HG03039 (cell line): Measurements from ENCODE around the gene PODXL2.
"Not testable (repeated sequence)": the region's sequence is repeated elsewhere in the genome, so short reads cannot be mapped to it uniquely, and the experiment has no call there.

Source experiments
- ATAC-seq: cut with Tn5 transposase; IDR thresholded peaks from one replicate; pipeline ENCODE4 v1.9.1; 2021; ENCODE audit warnings: mild to moderate bottlenecking, moderate library complexity; ENCODE audit not compliant: unreplicated experiment

The PODXL2 gene

DNA sequence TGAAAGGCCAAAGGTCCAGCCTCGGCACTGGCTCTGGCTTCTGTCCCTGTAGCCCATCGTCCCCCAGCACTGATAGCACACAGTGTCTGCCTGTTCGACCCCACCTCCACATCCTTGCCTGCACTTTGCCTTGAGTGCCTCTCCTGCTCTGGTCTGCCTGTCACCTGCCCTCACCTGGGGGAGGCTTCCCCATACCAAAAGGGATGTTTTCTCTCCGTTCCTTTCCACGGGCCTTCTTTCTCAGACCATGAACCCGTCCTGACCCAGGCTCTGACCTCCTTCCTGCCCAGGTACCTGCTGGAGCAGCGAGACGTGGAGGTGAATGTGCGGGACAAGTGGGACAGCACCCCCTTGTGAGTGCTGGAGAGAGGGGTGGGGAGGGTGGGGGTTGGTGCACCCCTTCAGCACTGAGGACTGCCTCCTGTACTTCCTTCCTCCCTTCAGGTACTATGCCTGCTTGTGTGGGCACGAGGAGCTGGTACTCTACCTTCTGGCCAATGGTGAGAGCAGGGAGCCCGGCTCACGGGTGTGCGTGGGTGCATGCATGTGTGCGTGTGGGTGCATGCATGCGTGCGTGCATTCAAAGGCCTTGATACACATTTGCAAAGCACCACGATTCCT, 45.2 kb downstream of the PODXL2 start:
- no peak for ATAC-seq

DNA sequence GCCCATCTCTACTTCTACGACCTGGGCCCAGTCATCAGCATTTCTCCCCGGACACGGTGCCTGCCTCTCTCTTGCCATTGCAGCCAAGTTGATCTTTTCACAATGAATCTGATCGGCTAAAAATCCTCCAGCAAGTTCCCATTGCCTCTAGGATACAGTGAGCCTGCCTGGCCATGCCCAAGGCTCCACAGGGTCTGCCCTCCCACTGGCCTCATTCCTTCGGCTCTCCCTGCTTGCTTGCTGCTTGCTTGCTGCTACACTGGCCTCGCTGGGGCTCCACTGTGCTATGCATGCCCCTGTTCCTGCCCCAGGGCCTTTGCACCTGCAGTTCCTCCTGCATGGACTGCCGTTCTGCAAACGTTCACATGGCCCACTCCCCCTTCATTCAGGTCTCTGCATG, 45.8 kb downstream of the PODXL2 start:
- ATAC-seq, result no peak

DNA sequence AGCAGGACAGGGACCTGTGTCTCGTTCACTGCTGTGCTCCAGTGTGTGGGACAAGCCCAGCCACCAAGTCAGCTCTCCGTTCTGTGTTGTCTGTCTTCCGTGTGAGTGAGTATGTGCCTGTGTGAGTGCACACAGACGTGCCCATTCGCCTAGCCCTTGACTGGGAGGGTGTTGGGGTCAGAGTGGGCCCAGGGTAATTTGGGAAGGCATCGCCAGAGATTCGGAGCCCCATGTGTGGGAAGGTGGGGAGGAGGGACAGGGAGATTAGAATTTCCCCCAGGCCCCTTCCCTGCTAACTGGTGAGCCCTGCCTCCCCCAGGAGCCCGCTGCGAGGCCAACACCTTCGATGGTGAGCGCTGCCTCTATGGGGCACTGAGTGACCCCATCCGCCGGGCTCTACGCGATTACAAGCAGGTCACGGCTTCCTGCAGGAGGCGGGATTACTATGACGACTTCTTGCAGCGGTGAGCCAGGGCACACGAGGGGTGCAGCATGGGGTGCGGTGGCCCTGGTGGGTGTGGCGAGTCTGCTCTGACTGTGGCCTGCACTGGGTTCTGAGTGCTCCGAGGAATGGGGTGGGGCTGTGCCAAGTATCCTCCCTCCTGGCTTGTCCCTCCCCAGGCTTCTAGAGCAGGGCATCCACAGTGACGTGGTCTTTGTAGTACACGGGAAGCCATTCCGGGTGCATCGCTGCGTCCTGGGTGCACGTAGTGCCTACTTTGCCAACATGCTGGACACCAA, 46.8 kb downstream of the PODXL2 start:
- ATAC-seq, result no peak

DNA sequence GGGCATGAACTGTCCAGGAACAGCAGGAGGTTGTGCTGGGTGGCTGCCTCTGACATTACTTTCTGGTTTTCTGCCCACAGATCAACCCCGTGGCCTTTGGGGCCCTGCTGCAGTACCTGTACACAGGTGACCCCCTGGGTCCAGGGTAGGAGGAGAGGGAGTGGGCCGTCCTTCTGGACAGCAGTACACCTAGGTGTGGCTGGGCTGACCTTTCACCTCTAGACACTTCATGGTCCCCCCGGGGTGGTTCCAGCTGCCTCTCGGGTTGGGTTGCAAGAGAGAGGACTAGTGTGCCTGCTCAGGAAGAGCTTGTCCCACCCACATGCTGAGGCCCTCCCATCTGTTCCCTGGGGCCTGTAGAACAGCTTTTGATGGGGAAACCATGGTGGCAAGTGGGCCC, 47.5 kb downstream of the PODXL2 start:
- no peak for ATAC-seq

DNA sequence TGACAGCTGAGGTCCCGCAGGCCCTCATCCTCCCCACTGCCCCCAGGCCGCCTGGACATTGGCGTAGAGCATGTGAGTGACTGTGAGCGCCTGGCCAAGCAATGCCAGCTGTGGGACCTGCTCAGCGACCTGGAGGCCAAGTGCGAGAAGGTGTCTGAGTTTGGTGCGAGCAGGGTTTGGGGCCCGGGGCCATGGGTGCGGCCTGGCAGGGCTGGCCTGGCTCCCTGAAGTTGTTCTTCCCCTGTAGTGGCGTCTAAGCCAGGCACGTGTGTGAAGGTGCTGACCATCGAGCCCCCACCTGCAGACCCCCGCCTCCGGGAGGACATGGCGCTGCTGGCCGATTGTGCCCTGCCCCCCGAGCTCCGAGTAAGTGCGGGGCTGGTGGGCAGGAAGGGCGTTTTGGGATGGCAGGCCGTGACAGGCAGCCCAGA, 48.0 kb downstream of the PODXL2 start:
- ATAC-seq, result no peak

DNA sequence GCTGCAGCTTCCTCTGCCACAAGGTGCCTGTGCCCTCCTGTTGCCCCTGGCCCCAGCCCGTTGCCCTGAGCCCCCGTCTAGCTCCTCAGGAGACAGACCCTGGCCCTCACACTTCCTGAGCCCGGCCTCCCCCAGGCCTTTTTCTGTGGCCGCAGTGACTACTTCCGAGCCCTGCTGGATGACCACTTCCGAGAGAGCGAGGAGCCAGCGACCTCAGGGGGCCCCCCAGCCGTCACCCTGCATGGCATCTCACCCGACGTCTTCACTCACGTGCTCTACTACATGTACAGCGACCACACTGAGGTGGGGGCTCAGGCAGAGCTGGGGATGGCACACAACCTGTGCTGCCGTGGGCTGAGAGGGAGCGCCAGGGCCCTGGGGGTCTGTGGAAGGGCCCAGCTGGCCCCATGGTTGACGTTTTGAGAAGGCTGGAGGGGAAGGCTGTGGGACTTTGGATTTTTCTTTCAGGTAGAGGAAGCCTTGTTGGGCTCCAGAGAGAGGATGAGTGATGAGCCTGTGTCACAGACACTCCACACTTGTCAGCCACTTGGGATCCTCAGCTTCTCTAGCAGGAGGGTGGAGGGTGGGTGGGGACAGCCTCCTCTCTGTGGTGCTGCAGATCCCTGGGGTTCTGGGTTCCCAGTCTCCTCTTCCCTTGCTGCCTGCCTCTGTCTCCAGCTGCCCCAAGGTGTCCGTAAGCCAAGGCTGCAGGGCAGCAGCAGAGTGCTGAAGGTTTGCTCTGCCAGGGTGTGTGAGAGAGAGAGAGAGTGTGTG, 48.7 kb downstream of the PODXL2 start:
- no peak for ATAC-seq

DNA sequence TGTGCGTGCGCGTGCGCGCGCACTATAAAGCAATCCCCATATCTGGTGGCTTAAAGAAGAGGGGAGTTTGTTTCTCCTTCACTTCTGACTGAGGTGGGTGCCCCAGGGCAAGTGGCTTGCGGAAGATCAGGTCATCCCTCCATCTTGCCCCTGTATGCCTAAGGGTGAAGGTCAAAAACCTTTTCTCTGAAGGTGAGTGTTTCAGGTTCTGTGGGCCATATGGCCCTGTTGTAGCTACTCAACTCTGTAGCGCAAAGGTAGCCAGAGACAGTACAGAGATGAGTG, 49.3 kb downstream of the PODXL2 start:
- no peak for ATAC-seq

DNA sequence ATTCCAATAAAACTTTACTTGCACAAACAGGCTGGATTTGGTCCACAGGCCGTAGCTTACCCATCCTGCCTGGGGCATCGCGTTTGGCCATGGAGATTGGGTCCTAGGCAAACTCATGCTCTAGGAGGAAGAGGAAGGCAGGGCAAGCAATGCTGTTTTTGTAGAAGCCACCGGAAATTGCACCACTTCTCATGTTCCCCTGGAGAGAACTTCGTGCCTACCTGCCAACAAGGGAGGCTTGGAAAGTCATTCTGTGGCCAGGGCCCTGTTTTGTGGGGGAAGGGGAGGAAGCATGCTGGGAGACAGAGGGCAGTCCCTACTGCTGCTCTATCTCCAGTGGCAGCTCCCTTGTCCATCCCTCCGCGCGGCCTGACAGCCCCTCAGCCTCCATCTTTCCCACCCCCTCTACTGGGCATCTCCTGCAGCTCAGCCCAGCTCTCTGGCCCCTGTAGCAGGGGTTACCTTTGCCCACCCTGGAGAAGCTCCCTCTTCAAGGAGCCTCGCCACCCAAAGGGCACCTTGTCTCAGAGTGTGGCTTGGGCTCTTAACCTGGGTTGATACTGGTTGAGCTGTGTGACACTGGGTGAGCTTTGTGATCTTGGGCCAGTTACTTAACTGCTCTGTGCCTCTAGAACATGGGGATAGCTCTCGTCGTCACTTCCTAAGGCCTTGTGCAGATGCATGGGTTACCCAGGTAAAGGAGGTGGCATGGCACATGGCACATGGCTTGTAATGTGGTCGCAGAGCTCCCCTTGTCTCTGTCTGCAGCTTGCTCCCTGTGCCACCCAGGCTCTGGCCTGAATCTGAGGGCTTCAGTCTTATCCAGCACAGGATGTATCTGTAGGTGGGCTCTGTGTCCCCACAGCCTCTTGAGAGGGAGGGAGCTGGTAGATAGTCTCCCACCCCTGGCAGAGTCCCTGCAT, 49.9 kb downstream of the PODXL2 start:
- no peak for ATAC-seq

DNA sequence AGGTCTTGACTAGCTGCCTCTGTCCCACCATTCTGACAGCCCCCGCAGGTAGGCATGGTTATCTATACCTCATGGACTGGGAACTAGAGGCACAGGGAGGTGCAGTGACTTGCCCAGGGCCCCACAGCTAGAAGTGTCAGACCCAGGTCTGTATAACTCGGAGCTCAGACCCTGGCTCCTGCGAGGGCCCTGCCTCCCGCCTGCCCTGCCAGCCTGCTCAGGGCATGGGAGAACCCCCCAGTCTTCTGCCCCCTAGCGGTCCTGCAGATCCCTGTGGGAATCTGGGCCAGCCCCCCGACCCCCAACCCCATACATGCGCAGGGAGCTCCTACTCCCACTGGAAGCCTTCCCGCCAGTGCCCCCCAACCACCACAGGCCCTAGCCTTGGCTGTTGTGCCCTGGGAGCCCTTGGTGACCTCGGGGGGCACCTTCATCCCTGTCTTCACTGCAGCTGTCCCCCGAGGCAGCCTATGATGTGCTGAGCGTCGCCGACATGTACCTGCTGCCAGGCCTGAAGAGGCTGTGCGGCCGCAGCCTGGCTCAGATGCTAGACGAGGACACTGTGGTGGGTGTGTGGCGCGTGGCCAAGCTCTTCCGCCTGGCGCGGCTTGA, 50.7 kb downstream of the PODXL2 start:
- ATAC-seq, result no peak

DNA sequence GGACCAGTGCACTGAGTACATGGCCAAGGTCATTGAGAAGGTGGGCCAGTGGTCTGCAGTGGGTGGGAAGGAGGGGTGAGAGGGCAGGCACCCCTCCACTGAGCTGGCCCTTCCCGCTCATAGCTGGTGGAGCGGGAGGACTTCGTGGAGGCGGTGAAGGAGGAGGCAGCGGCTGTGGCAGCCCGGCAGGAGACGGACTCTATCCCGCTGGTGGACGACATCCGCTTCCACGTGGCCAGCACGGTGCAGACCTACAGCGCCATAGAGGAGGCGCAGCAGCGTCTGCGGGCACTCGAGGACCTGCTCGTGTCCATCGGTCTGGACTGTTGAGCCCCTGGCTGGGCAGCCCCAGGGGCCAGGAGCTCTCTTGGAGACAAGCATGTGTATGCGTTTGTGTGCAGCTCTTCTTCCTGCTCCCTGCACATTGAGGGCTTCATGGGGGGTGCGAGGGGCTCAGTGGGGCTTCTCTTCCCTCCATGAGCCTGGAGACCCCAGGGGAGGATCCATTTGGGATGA, 51.2 kb downstream of the PODXL2 start:
- ATAC-seq, result no peak

DNA sequence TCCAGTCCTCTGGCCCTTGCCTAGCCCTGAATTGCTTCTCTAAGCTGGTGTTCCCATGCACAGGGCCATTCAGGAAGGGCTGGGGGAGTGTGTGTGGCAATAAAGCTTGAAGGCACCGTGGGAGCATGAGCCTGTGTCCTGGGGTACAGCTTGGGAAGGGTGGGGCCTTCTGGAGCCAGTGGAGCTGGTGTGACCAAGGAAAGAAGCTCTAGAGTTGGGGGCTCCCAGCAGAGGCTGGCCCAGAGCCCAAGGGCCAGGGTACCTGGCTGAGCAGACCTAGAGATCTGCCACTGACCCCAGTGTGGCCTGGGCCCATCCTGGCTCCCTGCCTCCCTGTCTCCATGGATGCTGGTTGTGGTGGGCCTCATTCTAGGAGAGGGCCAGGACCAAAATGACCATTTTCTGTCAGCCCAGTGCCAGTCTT, 51.8 kb downstream of the PODXL2 start:
- no peak for ATAC-seq

DNA sequence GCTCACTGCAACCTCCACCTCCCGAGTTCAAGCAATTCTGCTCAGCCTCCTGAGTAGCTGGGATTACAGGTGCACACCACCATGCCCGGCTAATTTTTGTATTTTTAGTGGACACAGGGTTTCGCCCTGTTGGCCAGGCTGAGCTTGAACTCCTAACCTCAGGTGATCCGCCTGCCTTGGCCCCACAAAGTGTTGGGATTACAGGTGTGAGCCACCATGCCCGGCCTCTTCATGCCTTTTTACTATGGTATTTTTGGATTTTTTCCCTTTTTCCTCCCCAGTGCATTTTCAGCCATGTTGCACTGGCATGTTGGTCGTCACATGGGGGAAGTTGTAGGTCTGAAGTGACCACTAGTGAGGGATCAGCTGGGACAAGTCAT, 53.2 kb downstream of the PODXL2 start:
- not testable (repeated sequence) for ATAC-seq

DNA sequence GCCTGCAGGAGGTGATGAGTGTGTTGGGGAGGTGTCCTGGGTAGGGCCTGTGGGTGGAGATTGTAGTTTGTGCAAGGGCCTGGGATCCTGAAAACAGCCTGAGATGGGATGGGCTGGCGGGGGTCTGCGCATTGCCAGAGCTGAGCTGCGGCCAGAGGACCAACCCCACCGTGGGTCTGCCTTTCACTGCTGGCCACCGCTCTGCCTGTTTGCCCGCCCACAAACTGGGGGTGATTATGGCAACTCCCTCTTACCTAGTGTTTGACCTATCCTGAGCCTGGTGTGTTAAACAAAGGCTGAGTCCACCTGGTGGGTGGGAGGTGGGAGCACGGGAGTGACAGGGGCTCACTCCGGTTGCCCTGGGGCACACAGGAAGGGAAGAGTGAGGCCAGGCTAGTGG, 53.6 kb downstream of the PODXL2 start:
- no peak for ATAC-seq

DNA sequence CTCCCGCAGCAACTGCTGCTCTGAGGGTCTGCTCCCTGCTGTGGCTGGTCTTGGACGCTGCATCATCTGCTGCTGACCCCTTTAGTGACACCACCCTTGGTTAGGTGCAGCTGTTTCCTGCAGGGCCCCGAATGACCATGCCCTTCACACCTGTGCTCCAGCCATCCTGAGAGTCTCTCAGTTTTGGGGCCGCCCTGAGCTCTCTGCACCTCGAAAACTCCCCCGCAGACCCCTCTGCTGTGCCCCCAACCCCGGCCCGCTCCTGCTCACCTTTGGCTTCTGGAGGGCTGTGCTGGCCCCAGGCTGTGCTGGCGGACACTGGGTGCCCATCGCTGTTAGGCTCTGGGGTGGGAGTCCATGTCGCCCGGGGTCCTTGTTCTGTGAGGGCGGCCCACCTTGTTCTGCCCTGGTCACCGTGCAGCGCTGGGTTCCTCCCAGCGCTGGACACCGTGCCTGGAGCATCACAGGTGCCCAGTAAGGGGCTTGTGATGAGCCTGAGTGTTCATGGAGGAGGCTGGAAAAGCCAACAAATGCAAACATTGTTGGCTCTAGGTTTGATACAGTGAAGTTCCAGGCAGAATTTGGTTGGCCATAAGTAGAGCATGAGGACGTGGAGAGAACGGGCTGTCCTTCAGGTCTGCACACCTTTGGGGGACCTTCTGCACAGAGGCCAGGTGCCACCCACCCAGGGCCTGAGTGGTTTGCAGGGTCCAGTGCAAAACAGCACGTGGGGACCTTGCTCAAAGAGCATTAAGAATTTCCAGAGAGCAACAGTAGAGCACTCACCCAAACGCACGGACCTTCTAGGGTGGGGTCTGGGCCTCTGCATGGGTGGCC, 56.1 kb downstream of the PODXL2 start:
- ATAC-seq, result no peak

DNA sequence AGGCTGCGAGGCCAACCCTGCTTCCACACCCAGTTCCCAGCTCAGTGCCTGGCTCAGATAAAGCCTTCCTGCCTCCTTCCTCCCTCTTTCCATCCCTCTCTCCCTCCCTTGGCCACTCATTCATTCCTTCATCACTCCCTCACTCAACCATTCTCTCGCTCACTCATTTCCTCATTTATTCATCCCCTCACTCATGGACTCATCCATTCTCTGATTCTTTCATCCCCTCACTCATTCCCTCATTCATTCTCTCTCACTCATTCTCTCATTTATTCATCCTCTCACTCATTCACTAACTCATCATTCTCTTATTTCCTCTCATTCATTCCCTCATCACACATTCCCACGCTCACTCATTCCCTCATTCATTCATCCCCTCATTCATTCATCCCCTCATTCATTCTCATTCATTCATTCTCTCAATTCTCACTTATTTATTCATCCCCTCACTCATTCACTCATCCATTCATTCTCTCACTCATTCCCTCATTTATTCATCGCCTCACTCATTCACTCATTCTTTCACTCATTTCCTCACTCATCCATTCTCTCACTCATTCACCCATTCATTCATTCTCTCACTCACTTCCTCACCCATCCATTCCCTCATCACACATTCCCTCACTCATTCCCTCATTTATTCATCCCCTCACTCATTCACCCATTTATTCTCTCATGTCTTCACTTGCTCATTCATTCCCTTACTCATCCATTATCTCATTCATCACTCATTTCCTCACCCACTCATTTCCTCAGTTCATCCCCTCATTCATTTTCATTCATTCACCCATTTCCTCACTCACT, 56.9 kb downstream of the PODXL2 start:
- no peak for ATAC-seq

DNA sequence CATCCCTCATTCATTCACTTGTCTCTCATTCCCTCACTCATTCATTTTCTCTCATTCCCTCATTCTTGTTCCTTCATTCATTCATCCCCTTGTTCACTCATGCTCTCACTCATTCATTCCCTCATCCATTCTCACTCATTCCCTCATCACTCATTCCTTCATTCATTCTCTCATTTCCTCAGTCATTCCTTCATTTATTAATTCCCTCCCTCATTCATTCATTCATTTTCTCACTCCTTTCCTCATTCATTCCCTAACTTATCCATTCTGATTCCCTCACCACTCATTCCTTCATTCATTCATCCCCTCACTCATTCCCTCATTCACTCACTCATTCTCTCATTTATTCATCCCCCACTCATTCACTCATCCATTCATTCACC, 57.5 kb downstream of the PODXL2 start:
- no peak for ATAC-seq

DNA sequence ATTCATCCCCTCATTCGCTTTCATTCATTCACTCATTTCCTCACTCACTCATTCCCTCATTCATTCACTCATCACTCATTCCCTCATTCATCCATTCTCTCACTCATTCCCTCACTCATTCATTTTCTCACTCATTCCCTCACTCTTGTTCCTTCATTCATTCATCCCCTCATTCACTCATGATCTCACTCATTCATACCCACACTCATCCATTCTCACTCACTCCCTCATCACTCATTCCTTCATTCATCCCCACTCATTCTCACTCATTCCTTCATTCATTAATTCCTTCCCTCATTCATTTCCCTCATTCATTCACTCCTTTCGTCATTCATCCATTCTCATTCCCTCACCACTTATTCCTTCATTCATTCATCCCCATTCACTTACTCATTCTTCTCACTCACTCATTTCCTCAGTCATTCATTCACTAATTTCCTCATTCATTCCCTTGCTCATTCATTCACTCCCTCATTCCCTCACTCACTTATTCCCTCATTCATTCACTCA, 58.3 kb downstream of the PODXL2 start:
- no peak for ATAC-seq

DNA sequence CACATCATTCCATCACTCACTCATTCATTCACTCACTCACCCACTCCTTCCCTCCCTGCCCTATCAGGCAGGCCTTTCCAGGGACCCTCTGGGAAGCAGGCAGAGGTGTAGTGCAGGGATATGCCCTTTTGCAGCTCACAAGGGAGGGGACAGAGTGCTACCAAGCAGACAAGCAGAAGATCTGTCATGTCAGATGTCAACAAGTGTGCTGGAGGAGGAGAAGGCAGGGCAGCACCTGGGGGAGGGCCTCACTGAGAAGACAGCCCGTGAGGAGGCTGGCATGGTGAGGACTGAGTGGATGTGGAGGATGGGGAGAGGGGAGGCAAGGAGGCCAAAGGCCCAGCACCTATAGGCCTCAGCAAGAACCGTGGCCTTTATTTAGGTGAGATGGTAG, 59.0 kb downstream of the PODXL2 start:
- no peak for ATAC-seq
